Neuron (in vitro differentiated cells): Measurements from ENCODE around the gene GLP1R.

Source experiments
- H2AFZ ChIP-seq: one replicate; pipeline ENCODE4 v1.6.1; 2013; ENCODE audit warnings: low read depth, mild to moderate bottlenecking, inconsistent platforms, low read length, moderate library complexity
- H3K27me3 ChIP-seq: one replicate; pipeline ENCODE4 v1.6.1; 2013; ENCODE audit warnings: low read length; ENCODE audit not compliant: insufficient read depth
- H3K36me3 ChIP-seq: one replicate; pipeline ENCODE4 v1.6.1; 2013; ENCODE audit warnings: low read length; ENCODE audit not compliant: insufficient read depth
- H3K4me1 ChIP-seq: one replicate; pipeline ENCODE4 v1.6.1; 2013; ENCODE audit warnings: low read length; ENCODE audit not compliant: insufficient read depth
- H3K4me3 ChIP-seq: 2 replicates; pipeline ENCODE4 v1.5.1; 2013; ENCODE audit warnings: mild to moderate bottlenecking, low read length, moderate library complexity
- H3K9me3 ChIP-seq: one replicate; pipeline ENCODE4 v1.6.1; 2013; ENCODE audit warnings: low read length

The GLP1R gene

GRCh38 chr6:39060467-39061160, 12.0 kb downstream of the GLP1R start:
- H3K4me3 ChIP-seq: no peak overlapping the region
- no peaks in the 10 kb centered on the region for H3K36me3 ChIP-seq
- H3K9me3 ChIP-seq: no peaks in the 10 kb centered on the region
- no peak overlapping the region for H2AFZ ChIP-seq
- H3K4me1 ChIP-seq: no peaks in the 10 kb centered on the region
- peaks cover 11% of the 10 kb centered on the region for H3K27me3 ChIP-seq

DNA sequence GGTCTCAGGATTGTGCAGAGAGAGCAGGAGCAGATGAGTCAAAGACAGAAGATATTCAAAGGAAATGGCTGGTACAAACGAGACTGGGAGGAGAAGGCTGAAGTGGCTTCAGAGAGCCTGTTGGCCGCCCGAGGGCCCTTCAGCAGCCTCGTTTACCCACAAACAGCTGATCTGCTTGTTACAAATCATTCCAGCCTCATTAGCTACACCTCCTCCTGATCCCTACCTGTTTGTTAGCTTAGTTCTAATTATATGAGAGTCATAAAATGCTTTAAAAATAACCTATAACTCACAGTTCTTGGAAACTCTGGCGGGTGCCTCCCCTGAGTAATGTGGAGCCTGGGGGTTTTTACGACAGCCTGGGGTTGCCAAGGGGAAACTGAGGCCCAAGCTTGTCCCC, 12.6 kb downstream of the GLP1R start:
- Histone ChIP-seq H3K4me3 (no peak overlapping the region), H3K36me3 (no peaks in the 10 kb centered on the region), H2AFZ (no peak overlapping the region), H3K9me3 (no peaks in the 10 kb centered on the region), H3K27me3 (peaks cover 11% of the 10 kb centered on the region), H3K4me1 (no peaks in the 10 kb centered on the region)

DNA sequence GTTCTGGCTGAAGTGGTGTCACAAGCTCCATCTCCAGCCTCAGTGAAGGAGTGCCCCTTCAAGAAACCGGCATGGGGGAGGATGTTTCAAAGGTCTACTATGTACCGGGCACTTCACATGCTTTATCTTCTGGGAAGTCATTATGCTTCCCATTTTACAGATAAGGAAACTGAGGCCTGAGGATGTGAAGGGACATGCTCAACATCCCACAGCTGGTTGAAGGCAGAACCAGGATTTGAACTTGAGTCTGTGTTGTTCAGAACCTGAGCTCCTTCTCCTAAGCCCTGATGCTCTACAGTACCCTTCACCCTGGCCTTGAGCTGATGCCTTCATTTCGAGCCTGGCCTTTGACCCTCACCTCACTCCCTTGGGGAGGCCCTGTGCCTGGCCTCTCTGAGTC, 13.0 kb downstream of the GLP1R start:
- Histone ChIP-seq H3K9me3 (no peaks in the 10 kb centered on the region), H2AFZ (no peak overlapping the region), H3K4me1 (no peaks in the 10 kb centered on the region), H3K27me3 (peaks cover 11% of the 10 kb centered on the region), H3K4me3 (no peak overlapping the region), H3K36me3 (no peaks in the 10 kb centered on the region)

GRCh38 chr6:39062014-39062740, 13.6 kb downstream of the GLP1R start:
- Histone ChIP-seq H3K27me3 (peaks cover 11% of the 10 kb centered on the region), H3K36me3 (no peaks in the 10 kb centered on the region), H3K9me3 (no peaks in the 10 kb centered on the region), H3K4me3 (no peak overlapping the region), H2AFZ (no peak overlapping the region), H3K4me1 (no peaks in the 10 kb centered on the region)

- Histone ChIP-seq H3K4me3 (no peak overlapping the region), H3K9me3 (no peaks in the 10 kb centered on the region), H2AFZ (no peak overlapping the region), H3K4me1 (no peaks in the 10 kb centered on the region), H3K27me3 (peaks cover 11% of the 10 kb centered on the region), H3K36me3 (no peaks in the 10 kb centered on the region)
Observed at GRCh38 chr6:39063526-39063925, 14.9 kb downstream of the GLP1R start.

GRCh38 chr6:39065561-39065960, 17.0 kb downstream of the GLP1R start:
- H3K4me3 ChIP-seq: no peak overlapping the region
- peaks cover 5% of the 10 kb centered on the region for H3K27me3 ChIP-seq
- H3K4me1 ChIP-seq: no peaks in the 10 kb centered on the region
- no peaks in the 10 kb centered on the region for H3K9me3 ChIP-seq
- no peaks in the 10 kb centered on the region for H3K36me3 ChIP-seq
- no peak overlapping the region for H2AFZ ChIP-seq

DNA sequence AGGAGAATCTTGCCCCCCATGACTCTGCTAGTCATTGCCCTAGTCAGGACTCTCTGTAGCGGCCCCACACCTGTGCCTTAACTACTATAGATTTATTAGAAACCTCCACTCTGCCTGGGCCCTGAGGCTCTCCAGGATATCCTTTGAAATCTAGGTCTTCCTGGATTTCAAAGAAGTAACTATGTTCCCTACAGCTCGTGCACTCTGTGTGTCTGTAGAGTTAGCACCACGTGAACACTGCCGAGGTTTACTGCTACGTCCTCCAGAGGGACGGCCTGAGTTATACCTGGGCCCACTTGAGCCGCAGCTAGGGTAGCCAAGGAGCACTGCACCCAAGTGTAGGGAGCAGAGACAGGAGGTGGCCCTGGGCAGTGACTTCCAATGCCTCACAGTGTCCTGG, 19.8 kb downstream of the GLP1R start:
- Histone ChIP-seq H3K27me3 (no peaks in the 10 kb centered on the region), H3K4me1 (no peaks in the 10 kb centered on the region), H3K9me3 (no peaks in the 10 kb centered on the region), H3K4me3 (no peak overlapping the region), H2AFZ (no peak overlapping the region), H3K36me3 (no peaks in the 10 kb centered on the region)

GRCh38 chr6:39072830-39073229, 24.2 kb downstream of the GLP1R start:
- no peak overlapping the region for H2AFZ ChIP-seq

DNA sequence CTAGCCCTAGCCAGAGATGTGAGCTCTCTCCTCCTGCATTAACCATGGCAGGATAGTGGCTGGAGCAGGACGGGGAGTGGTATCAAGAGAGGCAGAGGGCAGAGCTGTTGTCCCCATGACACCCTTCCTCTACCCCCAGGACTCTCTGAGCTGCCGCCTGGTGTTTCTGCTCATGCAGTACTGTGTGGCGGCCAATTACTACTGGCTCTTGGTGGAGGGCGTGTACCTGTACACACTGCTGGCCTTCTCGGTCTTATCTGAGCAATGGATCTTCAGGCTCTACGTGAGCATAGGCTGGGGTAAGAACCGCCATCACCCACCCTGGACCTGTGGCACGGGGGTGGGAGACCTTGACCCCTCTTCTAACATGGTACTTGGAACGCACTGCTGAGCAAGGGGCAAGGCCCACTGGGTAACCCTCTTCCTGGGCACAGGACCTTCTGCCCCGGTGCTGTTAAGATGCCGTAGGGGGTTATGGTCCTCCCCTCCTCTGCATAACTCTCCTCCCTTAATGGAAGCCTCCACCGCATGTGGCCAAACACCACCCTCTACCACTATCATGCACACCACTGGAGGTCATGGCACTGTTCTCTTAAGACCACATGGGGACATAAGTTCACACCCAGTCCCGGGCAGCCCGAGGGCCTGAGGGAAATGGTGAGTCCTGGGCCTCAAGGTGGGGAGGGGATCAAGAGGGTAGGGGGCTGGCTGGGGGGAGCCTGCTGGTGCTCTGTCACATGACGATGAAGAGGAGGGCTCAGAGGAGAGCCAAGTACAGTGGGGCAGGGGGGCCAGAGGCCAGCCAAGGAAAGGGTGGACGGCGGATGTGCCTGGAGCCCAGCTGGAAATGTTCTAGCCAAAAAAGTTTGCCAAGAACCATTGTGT, 25.1 kb downstream of the GLP1R start:
- H3K4me1 ChIP-seq: peaks cover 5% of the 10 kb centered on the region
- no peak overlapping the region for H2AFZ ChIP-seq
- H3K36me3 ChIP-seq: no peaks in the 10 kb centered on the region
- no peak overlapping the region for H3K4me3 ChIP-seq
- no peaks in the 10 kb centered on the region for H3K9me3 ChIP-seq
- H3K27me3 ChIP-seq: peaks cover 2% of the 10 kb centered on the region

More at GRCh38 chr6:39072830-39073229, 24.2 kb downstream of the GLP1R start:
- Histone ChIP-seq H3K4me3 (no peak overlapping the region), H3K36me3 (no peaks in the 10 kb centered on the region), H3K9me3 (no peaks in the 10 kb centered on the region), H3K4me1 (peaks cover 5% of the 10 kb centered on the region), H3K27me3 (peaks cover 2% of the 10 kb centered on the region)

- Histone ChIP-seq H3K27me3 (peaks cover 2% of the 10 kb centered on the region), H2AFZ (no peak overlapping the region), H3K4me1 (peaks cover 5% of the 10 kb centered on the region), H3K9me3 (no peaks in the 10 kb centered on the region), H3K36me3 (no peaks in the 10 kb centered on the region), H3K4me3 (no peak overlapping the region)
Observed at GRCh38 chr6:39074486-39074885, 25.9 kb downstream of the GLP1R start.

DNA sequence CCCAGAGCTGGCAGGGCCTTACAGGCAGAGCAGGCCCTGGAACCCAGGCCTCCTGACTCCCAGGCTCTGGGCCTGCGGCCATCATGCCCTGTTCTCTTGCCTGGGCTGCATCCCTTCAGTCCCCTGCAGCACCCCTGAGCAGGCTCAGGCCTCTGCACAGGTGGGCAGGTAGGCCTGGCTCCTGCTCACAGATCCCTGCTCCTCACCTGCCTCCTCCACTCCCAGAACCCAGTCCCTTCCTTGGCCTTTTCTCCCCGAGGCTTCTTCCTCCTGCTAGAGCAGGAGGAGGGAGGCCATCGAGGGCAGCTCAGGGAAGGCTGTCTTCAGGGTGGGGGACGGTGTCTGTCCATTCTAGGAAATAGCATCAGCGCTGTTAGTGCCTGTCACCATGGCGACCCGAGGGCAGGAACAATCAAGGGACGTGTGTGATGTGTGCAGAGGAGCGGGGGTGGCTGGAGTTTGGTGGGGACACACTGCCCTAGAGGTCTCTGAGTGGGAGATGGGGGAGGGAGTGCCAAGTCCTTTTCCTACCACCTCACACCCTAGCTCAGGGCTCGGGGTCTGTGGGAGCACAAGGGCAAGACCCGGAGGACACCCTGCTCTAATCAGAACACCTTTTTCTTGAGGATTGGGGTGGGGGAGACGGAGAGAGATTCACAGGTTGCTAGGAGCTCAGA, 26.6 kb downstream of the GLP1R start:
- H3K4me1 ChIP-seq: peaks cover 5% of the 10 kb centered on the region
- no peak overlapping the region for H3K4me3 ChIP-seq
- H3K9me3 ChIP-seq: no peaks in the 10 kb centered on the region
- no peak overlapping the region for H2AFZ ChIP-seq
- H3K27me3 ChIP-seq: peaks cover 2% of the 10 kb centered on the region
- H3K36me3 ChIP-seq: no peaks in the 10 kb centered on the region

- Histone ChIP-seq H3K4me3 (no peak overlapping the region), H2AFZ (no peak overlapping the region), H3K9me3 (no peaks in the 10 kb centered on the region), H3K4me1 (peaks cover 5% of the 10 kb centered on the region), H3K27me3 (peaks cover 2% of the 10 kb centered on the region), H3K36me3 (no peaks in the 10 kb centered on the region)
Observed at GRCh38 chr6:39075807-39076622, 27.4 kb downstream of the GLP1R start.
